ENCODE measurements around the gene FAM50B. TPM values are rescaled to one million over a fixed set of nuclear protein-coding genes. Genes with fewer than 3 reads are reported as not detected.

The FAM50B gene
- total and polyA plus RNA-seq, 4 donors = 8.8 to 12.3 (median 11.1) TPM

GRCh38 chr6:3813150-3813780 lies 35.9 kb upstream of the FAM50B start:
- WGBS = 72% methylated on average over 13 of the region's 13 CpGs
- TF ChIP-seq RXRA (IDR thresholded peaks at IDR 0.05) (no peak), GABPA (IDR thresholded peaks at IDR 0.05 in 1 of 2, conservative IDR thresholded peaks at IDR 0.05 in 1 of 2) (no peak), HNF4G (IDR thresholded peaks at IDR 0.05) (no peak), FOXA2 (IDR thresholded peaks at IDR 0.05) (no peak), ZBTB33 (IDR thresholded peaks at IDR 0.05) (no peak), ATF3 (IDR thresholded peaks at IDR 0.05) (no peak), SP1 (IDR thresholded peaks at IDR 0.05) (no peak), YY1 (IDR thresholded peaks at IDR 0.05) (no peak)
- TF ChIP-seq, protein P1, sequence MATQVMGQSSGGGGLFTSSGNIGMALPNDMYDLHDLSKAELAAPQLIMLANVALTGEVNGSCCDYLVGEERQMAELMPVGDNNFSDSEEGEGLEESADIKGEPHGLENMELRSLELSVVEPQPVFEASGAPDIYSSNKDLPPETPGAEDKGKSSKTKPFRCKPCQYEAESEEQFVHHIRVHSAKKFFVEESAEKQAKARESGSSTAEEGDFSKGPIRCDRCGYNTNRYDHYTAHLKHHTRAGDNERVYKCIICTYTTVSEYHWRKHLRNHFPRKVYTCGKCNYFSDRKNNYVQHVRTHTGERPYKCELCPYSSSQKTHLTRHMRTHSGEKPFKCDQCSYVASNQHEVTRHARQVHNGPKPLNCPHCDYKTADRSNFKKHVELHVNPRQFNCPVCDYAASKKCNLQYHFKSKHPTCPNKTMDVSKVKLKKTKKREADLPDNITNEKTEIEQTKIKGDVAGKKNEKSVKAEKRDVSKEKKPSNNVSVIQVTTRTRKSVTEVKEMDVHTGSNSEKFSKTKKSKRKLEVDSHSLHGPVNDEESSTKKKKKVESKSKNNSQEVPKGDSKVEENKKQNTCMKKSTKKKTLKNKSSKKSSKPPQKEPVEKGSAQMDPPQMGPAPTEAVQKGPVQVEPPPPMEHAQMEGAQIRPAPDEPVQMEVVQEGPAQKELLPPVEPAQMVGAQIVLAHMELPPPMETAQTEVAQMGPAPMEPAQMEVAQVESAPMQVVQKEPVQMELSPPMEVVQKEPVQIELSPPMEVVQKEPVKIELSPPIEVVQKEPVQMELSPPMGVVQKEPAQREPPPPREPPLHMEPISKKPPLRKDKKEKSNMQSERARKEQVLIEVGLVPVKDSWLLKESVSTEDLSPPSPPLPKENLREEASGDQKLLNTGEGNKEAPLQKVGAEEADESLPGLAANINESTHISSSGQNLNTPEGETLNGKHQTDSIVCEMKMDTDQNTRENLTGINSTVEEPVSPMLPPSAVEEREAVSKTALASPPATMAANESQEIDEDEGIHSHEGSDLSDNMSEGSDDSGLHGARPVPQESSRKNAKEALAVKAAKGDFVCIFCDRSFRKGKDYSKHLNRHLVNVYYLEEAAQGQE (IDR thresholded peaks at IDR 0.05) = no peak
- Histone ChIP-seq H3K36me3 (ENCODE audit: control insufficient read depth in 4 of 4, insufficient read depth in 3 of 4, low read depth in 1 of 4, low read length in 3 of 4) (no peaks in the 10 kb centered on the region), H3K4me1 (ENCODE audit: control insufficient read depth in 4 of 4, insufficient read depth in 4 of 4, low read length in 3 of 4) (no peaks in the 10 kb centered on the region), H3K9ac (ENCODE audit: low read depth in 1 of 2, low read length in 2 of 2) (no peak overlapping the region), H3K4me3 (ENCODE audit: low read depth in 1 of 3, low read length in 3 of 3) (no peak overlapping the region), H3K27me3 (ENCODE audit: control insufficient read depth in 4 of 4, insufficient read depth in 4 of 4, low read length in 3 of 4) (no peaks in the 10 kb centered on the region), H3K27ac (ENCODE audit: low read depth in 1 of 2, low read length in 2 of 2) (no peak overlapping the region), H3K9me3 (ENCODE audit: control insufficient read depth in 4 of 4, low read length in 3 of 4) (no peaks in the 10 kb centered on the region)
- no peak for DNase-seq (ENCODE audit: low spot score)

- Histone ChIP-seq H3K9ac (ENCODE audit: low read depth in 1 of 2, low read length in 2 of 2) (no peak overlapping the region), H3K4me1 (ENCODE audit: control insufficient read depth in 4 of 4, insufficient read depth in 4 of 4, low read length in 3 of 4) (no peaks in the 10 kb centered on the region), H3K36me3 (ENCODE audit: control insufficient read depth in 4 of 4, insufficient read depth in 3 of 4, low read depth in 1 of 4, low read length in 3 of 4) (no peaks in the 10 kb centered on the region), H3K27ac (ENCODE audit: low read depth in 1 of 2, low read length in 2 of 2) (no peak overlapping the region), H3K9me3 (ENCODE audit: control insufficient read depth in 4 of 4, low read length in 3 of 4) (no peaks in the 10 kb centered on the region), H3K27me3 (ENCODE audit: control insufficient read depth in 4 of 4, insufficient read depth in 4 of 4, low read length in 3 of 4) (no peaks in the 10 kb centered on the region), H3K4me3 (ENCODE audit: low read depth in 1 of 3, low read length in 3 of 3) (no peak overlapping the region)
- TF ChIP-seq NR2F2 (IDR thresholded peaks at IDR 0.05) (no peak), HNF4A (conservative IDR thresholded peaks at IDR 0.05) (no peak)
- no peak for DNase-seq (ENCODE audit: low spot score)
- WGBS = 97% methylated on average over 15 of the region's 15 CpGs
Observed at GRCh38 chr6:3813918-3814317, 35.3 kb upstream of the FAM50B start.

DNA sequence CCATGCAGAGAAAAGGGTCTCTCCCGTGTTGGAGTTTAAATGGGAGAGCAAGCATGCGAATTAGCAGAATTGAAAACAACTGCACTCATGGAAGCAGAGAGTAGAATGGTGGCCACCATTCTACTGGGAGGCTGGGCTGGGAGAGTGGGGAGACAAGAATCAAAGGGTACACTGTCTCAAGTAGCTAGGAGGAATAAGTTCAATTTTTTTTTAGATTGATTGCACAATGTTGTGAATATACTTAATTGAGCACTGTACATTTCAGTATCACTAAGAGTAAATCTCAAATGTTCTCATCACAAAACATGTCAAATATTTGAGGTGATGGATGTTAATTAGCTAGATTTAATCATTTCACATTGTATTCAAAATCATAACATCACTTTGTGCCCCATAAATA lies 34.6 kb upstream of the FAM50B start:
- no peaks in the 10 kb centered on the region for H3K4me1 ChIP-seq (ENCODE audit: control insufficient read depth in 4 of 4, insufficient read depth in 4 of 4, low read length in 3 of 4)
- DNase-seq (ENCODE audit: low spot score) = no peak
- no peak overlapping the region for H3K27ac ChIP-seq (ENCODE audit: low read depth in 1 of 2, low read length in 2 of 2)
- H3K9me3 ChIP-seq (ENCODE audit: control insufficient read depth in 4 of 4, low read length in 3 of 4) = no peaks in the 10 kb centered on the region
- H3K4me3 ChIP-seq (ENCODE audit: low read depth in 1 of 3, low read length in 3 of 3) = no peak overlapping the region
- no peaks in the 10 kb centered on the region for H3K27me3 ChIP-seq (ENCODE audit: control insufficient read depth in 4 of 4, insufficient read depth in 4 of 4, low read length in 3 of 4)
- TF ChIP-seq, protein P1 (IDR thresholded peaks at IDR 0.05) = no peak
- TF ChIP-seq TAF1 (conservative IDR thresholded peaks at IDR 0.05) = no peak
- 95% methylated on average over 2 of the region's 2 CpGs for WGBS
- H3K36me3 ChIP-seq (ENCODE audit: control insufficient read depth in 4 of 4, insufficient read depth in 3 of 4, low read depth in 1 of 4, low read length in 3 of 4) = no peaks in the 10 kb centered on the region
- no peak overlapping the region for H3K9ac ChIP-seq (ENCODE audit: low read depth in 1 of 2, low read length in 2 of 2)
